ENCODE data around the gene CD8A. TPM values are rescaled to one million over a fixed set of nuclear protein-coding genes. Genes with fewer than 3 reads are reported as not detected.

Gene CD8A
- total RNA-seq, 1 donor: not detected

GRCh38 chr2:86826951-86827350, 36.2 kb upstream of the CD8A start:
- no peak for DNase-seq (ENCODE audit: low read depth)
- H3K4me3 ChIP-seq (ENCODE audit: low read depth, low read length): no peak overlapping the region
- TF ChIP-seq CTCF (IDR thresholded peaks at IDR 0.05; ENCODE audit: insufficient read depth, low read length): no peak

GRCh38 chr2:86825693-86826381, 35.1 kb upstream of the CD8A start:
- no peak for TF ChIP-seq CTCF (IDR thresholded peaks at IDR 0.05; ENCODE audit: insufficient read depth, low read length)
- no peak for DNase-seq (ENCODE audit: low read depth)
- H3K4me3 ChIP-seq (ENCODE audit: low read depth, low read length): no peak overlapping the region

- no peak for DNase-seq (ENCODE audit: low read depth)
- no peak for TF ChIP-seq CTCF (IDR thresholded peaks at IDR 0.05; ENCODE audit: insufficient read depth, low read length)
- H3K4me3 ChIP-seq (ENCODE audit: low read depth, low read length): no peak overlapping the region
Observed at GRCh38 chr2:86825036-86825692, 34.5 kb upstream of the CD8A start.

- TF ChIP-seq CTCF (IDR thresholded peaks at IDR 0.05; ENCODE audit: insufficient read depth, low read length): no peak
- no peak for DNase-seq (ENCODE audit: low read depth)
- no peak overlapping the region for H3K4me3 ChIP-seq (ENCODE audit: low read depth, low read length)
Observed at GRCh38 chr2:86822668-86823345, 32.1 kb upstream of the CD8A start.

GRCh38 chr2:86821842-86822241, 31.1 kb upstream of the CD8A start:
- TF ChIP-seq CTCF (IDR thresholded peaks at IDR 0.05; ENCODE audit: insufficient read depth, low read length): no peak
- no peak for DNase-seq (ENCODE audit: low read depth)
- H3K4me3 ChIP-seq (ENCODE audit: low read depth, low read length): no peak overlapping the region

GRCh38 chr2:86821306-86821705, 30.6 kb upstream of the CD8A start:
- no peak for TF ChIP-seq CTCF (IDR thresholded peaks at IDR 0.05; ENCODE audit: insufficient read depth, low read length)

More at GRCh38 chr2:86821306-86821705, 30.6 kb upstream of the CD8A start:
- no peak for DNase-seq (ENCODE audit: low read depth)
- no peak overlapping the region for H3K4me3 ChIP-seq (ENCODE audit: low read depth, low read length)

Measured in fibroblast of the aortic adventitia (primary cell).